H9 (cell line): Measurements from ENCODE around the gene CASP8AP2. TPM values are rescaled to one million over a fixed set of nuclear protein-coding genes. Genes with fewer than 3 reads are reported as not detected.

ENCODE experiments used
- DNase-seq: peaks from one replicate; pipeline ENCODE4 v3.0.0-alpha.2; 2017
- H2AFZ ChIP-seq: one replicate; pipeline ENCODE4 v1.6.1; 2013; ENCODE audit warnings: mild to moderate bottlenecking, low read length, control low read depth, moderate library complexity
- H2AK5ac ChIP-seq: 2 replicates; pipeline ENCODE4 v1.6.1; 2013; ENCODE audit warnings: low read length, control low read depth, mixed read lengths; ENCODE audit not compliant: insufficient read length
- H2BK120ac ChIP-seq: one replicate; pipeline ENCODE4 v1.6.1; 2013; ENCODE audit warnings: low read depth, mild to moderate bottlenecking, low read length, control low read depth, inconsistent platforms; ENCODE audit not compliant: poor library complexity, severe bottlenecking
- H2BK12ac ChIP-seq: 2 replicates; pipeline ENCODE4 v1.6.1; 2013; ENCODE audit warnings: low read length, control low read depth, mixed read lengths, low read depth; ENCODE audit not compliant: insufficient read length
- H2BK15ac ChIP-seq: 2 replicates; pipeline ENCODE4 v1.6.1; 2013; ENCODE audit warnings: low read depth, low read length, control low read depth
- H2BK20ac ChIP-seq: one replicate; pipeline ENCODE4 v1.6.1; 2013; ENCODE audit warnings: low read depth, mild to moderate bottlenecking, low read length, control low read depth, inconsistent platforms; ENCODE audit not compliant: poor library complexity, severe bottlenecking
- H2BK5ac ChIP-seq: 2 replicates; pipeline ENCODE4 v1.6.1; 2013; ENCODE audit warnings: low read length, control low read depth, mixed read lengths; ENCODE audit not compliant: insufficient read length
- H3K14ac ChIP-seq: 2 replicates; pipeline ENCODE4 v1.6.1; 2013; ENCODE audit warnings: low read length, control low read depth; ENCODE audit not compliant: insufficient read depth
- H3K18ac ChIP-seq: 2 replicates; pipeline ENCODE4 v1.6.1; 2013; ENCODE audit warnings: low read depth, mild to moderate bottlenecking, mixed read lengths, low read length, control low read depth; ENCODE audit not compliant: insufficient read length
- H3K23ac ChIP-seq: 2 replicates; pipeline ENCODE4 v1.6.1; 2013; ENCODE audit warnings: low read length, control low read depth, mixed read lengths, low read depth; ENCODE audit not compliant: insufficient read length
- H3K23me2 ChIP-seq: 2 replicates; pipeline ENCODE4 v1.6.1; 2013; ENCODE audit warnings: low read depth, mild to moderate bottlenecking, mixed read lengths, low read length, control low read depth; ENCODE audit not compliant: insufficient read length, poor library complexity, severe bottlenecking
- H3K27ac ChIP-seq: 2 replicates; pipeline ENCODE4 v1.5.1; 2013; ENCODE audit warnings: low read length, control low read depth, mixed read lengths, low read depth; ENCODE audit not compliant: insufficient read length
- H3K27me3 ChIP-seq: 2 replicates; pipeline ENCODE4 v1.6.1; 2013; ENCODE audit warnings: low read length, control low read depth, inconsistent platforms; ENCODE audit not compliant: insufficient read depth
- H3K4ac ChIP-seq: 2 replicates; pipeline ENCODE4 v1.6.1; 2013; ENCODE audit warnings: low read depth, mild to moderate bottlenecking, control low read depth, inconsistent platforms, low read length, moderate library complexity
- H3K4me1 ChIP-seq: 2 replicates; pipeline ENCODE4 v1.6.1; 2013; ENCODE audit warnings: low read length, control low read depth, inconsistent platforms; ENCODE audit not compliant: insufficient read depth
- H3K4me2 ChIP-seq: 2 replicates; pipeline ENCODE4 v1.6.1; 2013; ENCODE audit warnings: low read length, control low read depth, mixed read lengths; ENCODE audit not compliant: insufficient read length, insufficient read depth
- H3K56ac ChIP-seq: 2 replicates; pipeline ENCODE4 v1.6.1; 2013; ENCODE audit warnings: low read depth, mild to moderate bottlenecking, mixed read lengths, low read length, control low read depth; ENCODE audit not compliant: insufficient read length
- H3K79me1 ChIP-seq: 2 replicates; pipeline ENCODE4 v1.6.1; 2013; ENCODE audit warnings: low read depth, mild to moderate bottlenecking, moderate library complexity, low read length, control low read depth, inconsistent platforms; ENCODE audit not compliant: insufficient read depth, poor library complexity, severe bottlenecking
- H3K79me2 ChIP-seq: 2 replicates; pipeline ENCODE4 v1.6.1; 2013; ENCODE audit warnings: low read length, control low read depth, inconsistent platforms; ENCODE audit not compliant: insufficient read depth
- H3K9ac ChIP-seq: 2 replicates; pipeline ENCODE4 v1.6.1; 2013; ENCODE audit warnings: low read length, control low read depth, mixed read lengths; ENCODE audit not compliant: insufficient read length; ENCODE audit errors: extremely low read depth
- H3K9me3 ChIP-seq: one replicate; pipeline ENCODE4 v1.6.1; 2013; ENCODE audit warnings: low read depth, low read length, inconsistent platforms; ENCODE audit not compliant: control insufficient read depth
- H3T11ph ChIP-seq: one replicate; pipeline ENCODE4 v1.6.1; 2013; ENCODE audit warnings: mild to moderate bottlenecking, low read length, control low read depth, inconsistent platforms
- H4K20me1 ChIP-seq: one replicate; pipeline ENCODE4 v1.6.1; 2013; ENCODE audit not compliant: control insufficient read depth, insufficient read length, insufficient read depth
- H4K5ac ChIP-seq: 2 replicates; pipeline ENCODE4 v1.6.1; 2013; ENCODE audit warnings: low read depth, mild to moderate bottlenecking, mixed read lengths, low read length, control low read depth; ENCODE audit not compliant: insufficient read length
- H4K8ac ChIP-seq: replicated peaks from 2 replicates; pipeline ENCODE4 v1.6.1; 2013; ENCODE audit warnings: low read length, control low read depth, mixed read lengths, low read depth; ENCODE audit not compliant: insufficient read length
- H4K91ac ChIP-seq: 2 replicates; pipeline ENCODE4 v1.6.1; 2013; ENCODE audit warnings: low read depth, mild to moderate bottlenecking, moderate library complexity, mixed read lengths, low read length, control low read depth; ENCODE audit not compliant: insufficient read length
- H3K27ac Mint-ChIP-seq, 3 experiments: 2 replicates in 2 of 3; 3 replicates in 1 of 3; pipeline ENCODE4 v1.8.0; 2020 to 2021; ENCODE audit warnings: mixed read lengths in 3 of 3, mild to moderate bottlenecking in 1 of 3, moderate library complexity in 1 of 3
- H3K27me3 Mint-ChIP-seq: 2 replicates; pipeline ENCODE4 v1.8.0; 2021; ENCODE audit warnings: low read depth, mild to moderate bottlenecking, moderate library complexity, mixed read lengths
- H3K36me3 Mint-ChIP-seq, 3 experiments: 2 replicates in 2 of 3; 3 replicates in 1 of 3; pipeline ENCODE4 v1.8.0; 2020 to 2021; ENCODE audit warnings: low read depth in 3 of 3, mixed read lengths in 3 of 3; ENCODE audit not compliant: insufficient read depth in 1 of 3
- H3K4me1 Mint-ChIP-seq, 2 experiments: 2 replicates each; pipeline ENCODE4 v1.8.0; 2020; ENCODE audit warnings: mixed read lengths in 2 of 2
- H3K4me3 Mint-ChIP-seq, 2 experiments: 2 replicates in 1 of 2; 3 replicates in 1 of 2; pipeline ENCODE4 v1.8.0; 2020 to 2021; ENCODE audit warnings: mild to moderate bottlenecking in 2 of 2, mixed read lengths in 2 of 2, moderate library complexity in 1 of 2
- H3K9me3 Mint-ChIP-seq, 2 experiments: 2 replicates in 1 of 2; 3 replicates in 1 of 2; pipeline ENCODE4 v1.8.0; 2020; ENCODE audit warnings: mild to moderate bottlenecking in 2 of 2, mixed read lengths in 2 of 2, moderate library complexity in 1 of 2
- CTCF ChIP-seq: fragments of 200-600 bp; sonication (generic); conservative IDR thresholded peaks from 3 replicates; pipeline ENCODE4 v1.8.0; 2021; ENCODE audit warnings: antibody characterized with exemption, mild to moderate bottlenecking
- WGBS: extraction: QIAGEN DNeasy Blood & Tissue Kit; methylation state at CpG from one replicate; pipeline ENCODE4 v1.1.7; 2013; ENCODE audit warnings: missing lambda C conversion rate, low lambda C conversion rate, mixed read lengths; ENCODE audit not compliant: insufficient read length; ENCODE audit errors: extremely low coverage; 5-methylcytosine and 5-hydroxymethylcytosine counted together
- total RNA-seq: library from RNA; stranded (reverse); gene quantifications from 2 replicates; pipeline ENCODE4 v1.2.1, GENCODE V29; 2021

Gene CASP8AP2
- total RNA-seq, 1 experiment from 2014 or later = 33.6 TPM

GRCh38 chr6:89836639-89837222, 7.1 kb downstream of the CASP8AP2 start:
- H3K27me3 ChIP-seq = no peaks in the 10 kb centered on the region

More at GRCh38 chr6:89836639-89837222, 7.1 kb downstream of the CASP8AP2 start:
- H2BK5ac ChIP-seq = no peak overlapping the region
- no peak overlapping the region for H3T11ph ChIP-seq
- Mint-ChIP-seq H3K27ac (peak overlapping the region; percentile 2 to 70 (median 46); a peak in 5 of 7 replicates), H3K9me3 (no peaks in the 10 kb centered on the region), H3K27me3 (no peaks in the 10 kb centered on the region), H3K4me1 (peaks cover 0 to 7% of the 10 kb centered on the region in 2 experiments; a peak in 1 of 4 replicates), H3K36me3 (peaks cover 43 to 68% (median 67%) of the 10 kb centered on the region in 3 experiments), H3K4me3 (no peak overlapping the region)
- H2BK20ac ChIP-seq = no peak overlapping the region
- no peak for TF ChIP-seq CTCF
- H3K27ac ChIP-seq = no peak overlapping the region
- H2AFZ ChIP-seq = no peak overlapping the region
- H3K4ac ChIP-seq = no peak overlapping the region
- H2BK12ac ChIP-seq = no peak overlapping the region
- H2BK120ac ChIP-seq = no peak overlapping the region
- H3K23ac ChIP-seq = no peak overlapping the region
- H4K91ac ChIP-seq = no peak overlapping the region
- H3K56ac ChIP-seq = no peak overlapping the region
- no peaks in the 10 kb centered on the region for H3K23me2 ChIP-seq
- no peaks in the 10 kb centered on the region for H4K20me1 ChIP-seq
- H3K18ac ChIP-seq = no peak overlapping the region
- no peak for DNase-seq
- no peak overlapping the region for H2BK15ac ChIP-seq
- no peak overlapping the region for H3K4me2 ChIP-seq
- H3K9ac ChIP-seq = no peak overlapping the region
- no peak overlapping the region for H2AK5ac ChIP-seq
- no peaks in the 10 kb centered on the region for H3K4me1 ChIP-seq
- no peak overlapping the region for H3K14ac ChIP-seq
- H3K79me2 ChIP-seq = peaks cover 11% of the 10 kb centered on the region; the same call in 1 of the 2 replicates
- no peak overlapping the region for H4K8ac ChIP-seq
- no peaks in the 10 kb centered on the region for H3K9me3 ChIP-seq
- peaks cover 4% of the 10 kb centered on the region for H3K79me1 ChIP-seq
- no peak overlapping the region for H4K5ac ChIP-seq
- no CpG with 5 or more reads among the region's 8 CpGs for WGBS
